NCI-H2227 (cell line): ENCODE measurements around the gene DIS3L.
"Not testable (repeated sequence)": the region's sequence is repeated elsewhere in the genome, so short reads cannot be mapped to it uniquely, and the experiment has no call there.

Experiments used
- DNase-seq: peaks from one replicate; lab custom pipeline; 2025; ENCODE audit not compliant: unreplicated experiment; lab: John Stamatoyannopoulos, UW

The DIS3L gene

DNA sequence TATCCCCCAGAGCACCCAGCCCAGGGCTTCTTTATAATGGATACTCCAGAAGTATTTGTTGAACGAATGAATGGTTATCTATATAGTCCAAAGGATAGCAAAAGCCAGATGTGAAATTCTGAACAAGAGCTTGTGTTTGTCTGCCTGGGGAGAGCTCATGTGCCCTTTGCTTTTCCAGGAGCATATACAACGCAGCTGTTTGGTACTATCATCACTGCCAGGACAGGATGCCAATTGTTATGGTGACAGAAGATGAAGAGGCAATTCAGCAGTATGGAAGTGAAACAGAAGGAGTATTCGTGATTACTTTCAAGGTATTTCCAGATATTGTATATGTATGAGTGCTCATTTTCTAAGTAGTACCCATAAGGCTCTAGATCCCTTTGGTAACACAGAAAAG lies 15.2 kb downstream of the DIS3L start:
- no peak for DNase-seq

DNA sequence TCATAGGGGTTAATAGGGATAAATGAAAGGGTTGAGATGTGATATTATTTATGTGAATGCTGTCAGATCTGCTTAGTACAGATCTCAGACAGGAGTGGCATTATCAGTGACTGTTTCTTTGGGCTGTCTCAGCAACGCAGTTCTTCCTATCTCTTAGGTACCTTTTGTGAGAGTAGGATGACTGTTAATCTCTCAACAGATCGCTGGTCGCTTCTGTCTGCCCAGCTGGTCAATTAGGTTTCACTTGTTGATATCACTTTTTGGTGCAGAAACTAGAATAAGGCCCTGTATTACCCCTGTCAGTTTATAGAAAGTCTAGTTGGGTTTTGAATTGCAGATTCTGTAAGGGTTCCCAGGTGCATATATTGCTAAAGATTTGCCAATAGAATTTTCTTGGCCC lies 16.5 kb downstream of the DIS3L start:
- DNase-seq = no peak

GRCh38 chr15:66310786-66311185 lies 17.4 kb downstream of the DIS3L start:
- DNase-seq = no peak

DNA sequence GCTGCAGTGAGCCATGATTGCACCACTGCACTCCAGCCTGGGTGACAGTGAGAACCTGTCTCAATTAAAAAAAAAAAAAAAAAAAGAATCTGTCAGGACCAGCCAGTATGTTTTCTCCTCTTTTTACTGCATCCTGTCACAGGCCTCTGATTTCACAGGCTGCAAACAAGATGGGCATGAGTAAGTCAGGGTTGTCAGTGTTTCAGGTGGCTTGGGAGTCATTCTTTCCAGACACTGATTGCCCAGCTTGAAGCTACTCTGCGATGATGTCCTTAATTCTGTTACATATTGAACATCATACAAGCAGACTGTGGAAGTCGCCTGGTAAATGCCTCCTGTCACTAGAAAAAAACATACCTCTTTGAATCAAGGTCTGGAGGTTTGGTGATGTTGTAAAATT lies 18.8 kb downstream of the DIS3L start:
- DNase-seq = no peak

DNA sequence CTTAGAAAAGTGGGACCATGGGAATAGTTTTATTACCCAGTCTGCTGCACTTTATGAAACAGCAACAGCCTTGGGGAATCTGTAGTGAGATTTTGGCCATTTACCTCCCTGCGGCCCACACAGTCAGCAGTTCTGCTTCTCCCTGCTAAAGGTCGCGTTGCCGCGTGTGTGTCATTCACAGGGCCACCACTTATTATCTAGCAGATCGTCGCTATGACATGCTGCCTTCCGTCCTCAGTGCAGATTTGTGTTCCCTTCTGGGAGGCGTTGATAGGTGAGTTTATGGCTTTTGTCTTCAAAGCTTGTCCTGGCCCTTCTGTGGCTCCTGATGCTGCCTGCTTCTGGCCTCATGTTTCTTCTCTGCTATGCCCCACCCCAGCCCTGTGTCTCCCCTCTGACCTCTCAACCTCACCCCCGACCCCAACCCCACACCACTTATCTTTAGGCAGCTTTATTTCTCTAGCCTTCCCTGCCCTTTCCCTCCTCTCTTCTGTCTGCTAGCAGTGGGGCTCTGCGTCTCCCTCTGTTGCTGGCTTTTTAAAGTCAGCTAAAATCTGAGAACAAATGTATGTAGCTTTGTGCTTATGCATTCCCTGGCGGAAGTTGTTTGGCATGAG lies 30.1 kb downstream of the DIS3L start:
- DNase-seq = peak; percentile 3

GRCh38 chr15:66326051-66326450 lies 32.7 kb downstream of the DIS3L start:
- no peak for DNase-seq

DNA sequence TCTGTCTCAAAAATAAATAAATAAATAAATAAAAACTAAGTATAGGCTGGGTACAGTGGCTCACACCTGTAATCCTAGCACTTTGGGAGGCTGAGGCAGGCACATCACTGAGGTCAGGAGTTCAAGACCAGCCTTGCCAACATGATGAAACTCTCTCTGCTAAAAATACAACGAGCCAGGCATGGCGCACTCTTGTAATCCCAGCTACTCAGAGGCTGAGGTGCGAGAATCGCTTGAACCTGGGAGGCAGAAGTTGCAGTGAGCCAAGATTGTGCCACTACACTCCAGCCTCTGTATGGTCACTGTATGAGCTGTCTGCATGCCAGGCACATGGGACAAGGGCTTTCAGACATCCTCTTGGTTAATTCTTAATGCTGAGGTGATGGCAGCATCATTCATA lies 34.4 kb downstream of the DIS3L start:
- no peak for DNase-seq

GRCh38 chr15:66328771-66329170 lies 35.4 kb downstream of the DIS3L start:
- no peak for DNase-seq

- not testable (repeated sequence) for DNase-seq
Measured at GRCh38 chr15:66348530-66348929, 55.2 kb downstream of the DIS3L start.

DNA sequence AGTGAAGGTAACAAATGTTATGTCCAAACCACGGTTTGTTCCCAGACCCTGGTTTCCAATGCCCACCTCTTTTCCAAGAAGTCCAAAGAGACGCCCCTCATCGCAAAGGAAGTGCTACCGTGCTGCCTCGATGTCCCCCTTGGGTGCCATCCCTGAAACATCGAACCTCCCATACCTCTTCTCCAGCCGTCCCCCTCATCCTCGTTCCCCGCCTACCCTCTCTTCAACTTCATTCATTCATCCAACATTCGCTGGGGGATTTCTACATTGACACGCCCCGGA lies 62.6 kb downstream of the DIS3L start:
- DNase-seq = no peak

GRCh38 chr15:66356359-66357236 lies 63.2 kb downstream of the DIS3L start, which contains the start of gene TIPIN:
TSS of gene TIPIN (minus strand) at chr15:66356685. CDS start at chr15:66352947, 3,738 bp downstream.
- DNase-seq = peak; percentile 95

- no peak for DNase-seq
Measured at GRCh38 chr15:66359740-66360139, 66.4 kb downstream of the DIS3L start.

GRCh38 chr15:66361745-66362460 lies 68.5 kb downstream of the DIS3L start:
- not testable (repeated sequence) for DNase-seq

DNA sequence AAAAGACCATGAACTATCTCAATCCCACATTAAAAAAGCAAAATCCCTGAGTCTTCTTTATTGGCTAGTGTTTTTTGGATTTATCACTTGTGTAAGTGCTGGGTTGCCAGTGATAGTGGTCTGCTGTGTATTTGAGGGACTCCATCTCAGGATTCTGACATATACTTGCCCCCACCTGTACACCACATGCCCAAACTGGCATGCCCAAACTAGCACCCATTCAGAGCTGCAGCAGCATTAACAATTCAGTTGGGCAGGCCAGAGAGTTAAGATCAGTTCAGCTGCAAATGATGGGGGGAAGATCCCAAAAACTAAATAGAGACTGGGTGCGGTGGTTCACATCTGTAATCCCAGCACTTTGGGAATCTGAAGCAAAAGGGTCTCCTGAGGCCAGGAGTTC lies 69.4 kb downstream of the DIS3L start:
- DNase-seq = no peak

- DNase-seq = no peak
Measured at GRCh38 chr15:66364944-66365528, 71.7 kb downstream of the DIS3L start.

DNA sequence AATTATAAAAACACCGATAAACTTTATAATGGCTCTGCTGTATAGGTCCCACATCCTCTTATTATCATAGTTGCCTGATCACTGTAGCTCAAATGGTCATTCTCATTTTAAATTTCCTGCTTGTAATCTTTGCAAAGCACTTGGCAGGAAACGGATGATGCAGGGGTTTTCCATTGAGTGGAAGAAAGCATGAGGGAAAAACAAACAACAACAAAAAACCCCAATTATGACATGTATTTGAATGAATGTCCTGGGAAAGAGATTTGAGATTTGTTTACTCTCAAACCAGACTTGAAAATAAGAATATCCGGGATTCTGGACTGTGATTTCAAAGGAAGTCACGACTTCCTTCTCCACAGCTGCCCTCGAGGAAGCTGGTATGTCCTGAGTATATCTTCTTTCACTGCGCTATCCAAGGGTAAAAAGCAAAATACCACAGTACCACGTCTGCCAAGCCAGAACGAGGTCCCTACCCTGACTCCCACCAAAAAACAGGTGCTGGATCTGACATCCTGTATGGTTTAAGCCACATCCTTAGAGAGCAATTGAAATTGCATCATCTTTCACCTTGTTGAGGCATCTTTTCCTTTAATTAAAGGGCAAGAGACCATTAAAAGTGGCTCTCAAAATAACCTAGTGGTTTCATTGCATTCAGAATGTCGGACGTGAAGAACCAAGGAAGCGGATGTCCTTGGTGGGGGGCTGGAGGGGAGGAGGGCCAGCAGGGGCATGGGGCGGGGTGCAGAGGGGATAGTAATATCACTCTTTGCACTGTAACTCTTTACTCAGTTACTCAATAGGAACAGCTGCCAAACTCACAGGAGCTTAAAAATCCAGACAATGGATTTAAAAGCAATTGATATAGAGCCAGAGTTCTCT lies 76.6 kb downstream of the DIS3L start:
- peak; percentile 33 for DNase-seq

GRCh38 chr15:66374179-66374578 lies 80.8 kb downstream of the DIS3L start:
- no peak for DNase-seq

- DNase-seq = no peak
Measured at GRCh38 chr15:66378814-66379430, 85.6 kb downstream of the DIS3L start.

GRCh38 chr15:66381376-66381775 lies 88.0 kb downstream of the DIS3L start:
- DNase-seq = not testable (repeated sequence)
